Smooth muscle cell of bladder (primary cell): ENCODE measurements around the gene CLUH. TPM values are rescaled to one million over a fixed set of nuclear protein-coding genes. Genes with fewer than 3 reads are reported as not detected.

Source experiments
- total RNA-seq: library from RNA; depleted of rRNA; stranded (reverse); fragments of >200 nt; gene quantifications from 2 replicates; pipeline ENCODE4 v1.2.3, GENCODE V29; 2014

CLUH gene, protein sequence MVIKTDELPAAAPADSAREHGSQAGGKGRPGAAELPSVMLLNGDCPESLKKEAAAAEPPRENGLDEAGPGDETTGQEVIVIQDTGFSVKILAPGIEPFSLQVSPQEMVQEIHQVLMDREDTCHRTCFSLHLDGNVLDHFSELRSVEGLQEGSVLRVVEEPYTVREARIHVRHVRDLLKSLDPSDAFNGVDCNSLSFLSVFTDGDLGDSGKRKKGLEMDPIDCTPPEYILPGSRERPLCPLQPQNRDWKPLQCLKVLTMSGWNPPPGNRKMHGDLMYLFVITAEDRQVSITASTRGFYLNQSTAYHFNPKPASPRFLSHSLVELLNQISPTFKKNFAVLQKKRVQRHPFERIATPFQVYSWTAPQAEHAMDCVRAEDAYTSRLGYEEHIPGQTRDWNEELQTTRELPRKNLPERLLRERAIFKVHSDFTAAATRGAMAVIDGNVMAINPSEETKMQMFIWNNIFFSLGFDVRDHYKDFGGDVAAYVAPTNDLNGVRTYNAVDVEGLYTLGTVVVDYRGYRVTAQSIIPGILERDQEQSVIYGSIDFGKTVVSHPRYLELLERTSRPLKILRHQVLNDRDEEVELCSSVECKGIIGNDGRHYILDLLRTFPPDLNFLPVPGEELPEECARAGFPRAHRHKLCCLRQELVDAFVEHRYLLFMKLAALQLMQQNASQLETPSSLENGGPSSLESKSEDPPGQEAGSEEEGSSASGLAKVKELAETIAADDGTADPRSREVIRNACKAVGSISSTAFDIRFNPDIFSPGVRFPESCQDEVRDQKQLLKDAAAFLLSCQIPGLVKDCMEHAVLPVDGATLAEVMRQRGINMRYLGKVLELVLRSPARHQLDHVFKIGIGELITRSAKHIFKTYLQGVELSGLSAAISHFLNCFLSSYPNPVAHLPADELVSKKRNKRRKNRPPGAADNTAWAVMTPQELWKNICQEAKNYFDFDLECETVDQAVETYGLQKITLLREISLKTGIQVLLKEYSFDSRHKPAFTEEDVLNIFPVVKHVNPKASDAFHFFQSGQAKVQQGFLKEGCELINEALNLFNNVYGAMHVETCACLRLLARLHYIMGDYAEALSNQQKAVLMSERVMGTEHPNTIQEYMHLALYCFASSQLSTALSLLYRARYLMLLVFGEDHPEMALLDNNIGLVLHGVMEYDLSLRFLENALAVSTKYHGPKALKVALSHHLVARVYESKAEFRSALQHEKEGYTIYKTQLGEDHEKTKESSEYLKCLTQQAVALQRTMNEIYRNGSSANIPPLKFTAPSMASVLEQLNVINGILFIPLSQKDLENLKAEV (N-terminal part only)
- 21.3 and 30.4 TPM in 2 replicates for total RNA-seq

DNA sequence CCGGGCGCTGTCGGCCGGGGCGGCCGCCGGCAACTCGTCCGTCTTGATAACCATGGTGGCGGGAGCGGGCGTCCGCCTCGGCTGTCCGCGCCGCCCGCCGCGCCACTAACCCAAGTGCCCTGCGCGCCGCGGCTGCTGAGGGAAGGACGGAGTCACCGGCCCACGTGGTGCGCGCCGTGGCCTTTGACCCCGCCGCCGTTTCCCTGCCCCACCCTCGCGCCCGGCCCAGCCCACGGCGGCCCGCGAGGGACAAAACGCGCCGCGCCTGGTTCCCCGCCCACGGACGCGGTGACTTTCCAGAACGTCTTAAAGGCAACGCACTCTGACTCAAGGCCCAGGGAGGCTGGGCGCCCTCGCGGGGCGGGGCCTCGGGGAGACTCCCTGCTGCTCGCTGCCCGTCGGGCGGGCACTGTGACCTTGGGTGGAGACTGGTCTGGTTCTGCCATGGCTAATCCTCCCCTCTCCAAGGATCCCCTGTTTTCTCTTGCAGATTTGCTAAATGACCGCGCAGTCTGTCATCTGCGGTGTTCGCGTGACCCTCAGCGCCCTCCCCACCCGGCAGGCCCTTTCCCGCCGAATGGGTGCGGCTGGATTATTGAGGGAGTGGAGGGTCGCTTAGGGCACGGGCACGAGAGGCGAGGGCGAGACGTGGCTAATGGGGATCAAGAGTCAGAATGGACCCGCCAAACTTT lies at the start of gene CLUH:
Gene CLUH, minus strand, starts transcription at position 157 of the 692 bp plus-strand sequence. Its CDS starts 103 bp downstream, at position 54.

DNA sequence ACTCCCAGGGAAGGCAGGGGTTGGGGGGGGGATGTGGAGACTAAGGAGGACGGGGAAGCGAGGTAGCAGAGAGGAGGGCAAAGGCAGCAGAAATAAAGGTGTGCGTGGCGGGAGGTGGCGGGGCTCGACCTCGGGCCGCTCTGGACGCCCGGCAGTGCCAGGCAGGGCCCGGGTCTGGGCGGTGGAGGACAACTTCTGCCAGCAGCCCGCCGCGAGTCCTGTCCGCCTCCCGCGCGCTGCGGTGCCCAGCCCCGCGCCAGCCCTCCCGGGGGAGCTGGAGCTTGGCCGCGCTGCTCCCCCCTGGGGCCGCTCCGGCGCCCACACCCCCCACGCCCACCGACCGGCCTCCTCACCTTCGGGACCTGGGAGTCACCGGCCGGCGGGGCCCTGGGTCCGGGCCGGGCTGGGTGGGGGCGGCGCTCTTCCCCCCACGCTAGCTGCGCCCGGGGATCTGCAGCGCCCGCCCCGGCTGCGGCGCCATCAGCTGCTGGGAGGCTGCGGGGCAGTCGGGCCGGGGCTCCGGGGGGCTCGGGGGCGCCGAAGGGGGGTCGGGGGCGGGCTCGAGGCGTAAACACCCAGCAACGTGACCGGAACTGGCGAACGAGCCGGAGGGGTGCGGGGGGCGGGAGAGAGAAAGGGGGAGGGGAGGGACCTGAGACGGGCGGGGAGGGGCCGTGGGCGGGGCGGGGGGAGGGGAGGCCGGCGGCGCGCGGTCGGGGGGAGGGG lies 37.7 kb upstream of the CLUH start, which contains the start of gene CCDC92B:
Gene CCDC92B, minus strand, starts transcription at position 595 of the 726 bp plus-strand sequence. CDS start 14,507 bp downstream, outside the sequence.

Other genes with a start within 250 kb of the CLUH start
- gene METTL16, start 199.9 kb downstream of the CLUH start, total RNA-seq, result 8.0 and 9.7 TPM in 2 replicates
- gene PAFAH1B1, start 118.1 kb downstream of the CLUH start, total RNA-seq, result 74.0 and 90.0 TPM in 2 replicates
- gene CCDC92B, start 37.9 kb upstream of the CLUH start, total RNA-seq, result not detected in 2 replicates
- gene RAP1GAP2, start 84.7 kb upstream of the CLUH start, total RNA-seq, result 0.18 and 0.28 TPM in 2 replicates